ENCODE results near the gene KRTAP6-3. TPM values are rescaled to one million over a fixed set of nuclear protein-coding genes. Genes with fewer than 3 reads are reported as not detected.

Gene KRTAP6-3
- total RNA-seq, 4 donors from 2014 or later = not detected

DNA sequence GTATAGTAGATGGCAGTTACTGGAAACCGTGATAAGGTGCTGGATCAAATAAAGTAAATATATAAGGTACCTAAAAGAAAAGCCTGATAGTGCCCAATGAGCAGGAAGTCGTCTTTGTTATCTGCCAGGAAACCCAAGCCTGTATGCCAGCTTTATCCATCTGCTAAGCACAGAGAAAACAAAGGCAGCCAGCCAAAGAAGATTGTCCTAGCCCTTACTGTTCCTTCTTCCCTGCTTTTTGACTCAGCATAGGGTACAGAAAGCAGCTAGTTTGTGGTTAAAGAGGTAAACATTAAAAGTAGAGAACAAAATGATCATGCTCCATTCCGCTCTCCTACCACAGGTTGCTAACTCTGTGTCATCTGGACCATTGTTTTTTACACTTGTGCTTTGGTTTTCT, 12.1 kb upstream of the KRTAP6-3 start:
- Histone ChIP-seq H3K36me3 (no peaks in the 10 kb centered on the region), H3K27ac (no peak overlapping the region), H3K4me3 (no peak overlapping the region), H3K27me3 (no peaks in the 10 kb centered on the region), H3K9me3 (no peaks in the 10 kb centered on the region), H3K4me1 (no peaks in the 10 kb centered on the region)
- 39 to 49% methylated on average over 3 of the region's 3 CpGs for WGBS, 2 donors
- no peak for TF ChIP-seq POLR2A (IDR thresholded peaks at IDR 0.05)
- TF ChIP-seq, protein P1, sequence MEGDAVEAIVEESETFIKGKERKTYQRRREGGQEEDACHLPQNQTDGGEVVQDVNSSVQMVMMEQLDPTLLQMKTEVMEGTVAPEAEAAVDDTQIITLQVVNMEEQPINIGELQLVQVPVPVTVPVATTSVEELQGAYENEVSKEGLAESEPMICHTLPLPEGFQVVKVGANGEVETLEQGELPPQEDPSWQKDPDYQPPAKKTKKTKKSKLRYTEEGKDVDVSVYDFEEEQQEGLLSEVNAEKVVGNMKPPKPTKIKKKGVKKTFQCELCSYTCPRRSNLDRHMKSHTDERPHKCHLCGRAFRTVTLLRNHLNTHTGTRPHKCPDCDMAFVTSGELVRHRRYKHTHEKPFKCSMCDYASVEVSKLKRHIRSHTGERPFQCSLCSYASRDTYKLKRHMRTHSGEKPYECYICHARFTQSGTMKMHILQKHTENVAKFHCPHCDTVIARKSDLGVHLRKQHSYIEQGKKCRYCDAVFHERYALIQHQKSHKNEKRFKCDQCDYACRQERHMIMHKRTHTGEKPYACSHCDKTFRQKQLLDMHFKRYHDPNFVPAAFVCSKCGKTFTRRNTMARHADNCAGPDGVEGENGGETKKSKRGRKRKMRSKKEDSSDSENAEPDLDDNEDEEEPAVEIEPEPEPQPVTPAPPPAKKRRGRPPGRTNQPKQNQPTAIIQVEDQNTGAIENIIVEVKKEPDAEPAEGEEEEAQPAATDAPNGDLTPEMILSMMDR (IDR thresholded peaks at IDR 0.05) = no peak
- intact Hi-C loops (cut with DNase I) = no loop called here
- no peak for DNase-seq

GRCh38 chr21:30582870-30583269, 9.4 kb upstream of the KRTAP6-3 start:
- no peak overlapping the region for H3K27ac ChIP-seq
- no peaks in the 10 kb centered on the region for H3K9me3 ChIP-seq
- WGBS, 2 donors = 69 to 77% methylated on average over 1 of the region's 1 CpG
- no peak for DNase-seq
- TF ChIP-seq, protein P1 (IDR thresholded peaks at IDR 0.05) = no peak
- TF ChIP-seq POLR2A (IDR thresholded peaks at IDR 0.05) = no peak
- no peaks in the 10 kb centered on the region for H3K36me3 ChIP-seq
- no peaks in the 10 kb centered on the region for H3K27me3 ChIP-seq
- no peak overlapping the region for H3K4me3 ChIP-seq
- H3K4me1 ChIP-seq = no peaks in the 10 kb centered on the region
- intact Hi-C loops (cut with DNase I) = no loop called here

DNA sequence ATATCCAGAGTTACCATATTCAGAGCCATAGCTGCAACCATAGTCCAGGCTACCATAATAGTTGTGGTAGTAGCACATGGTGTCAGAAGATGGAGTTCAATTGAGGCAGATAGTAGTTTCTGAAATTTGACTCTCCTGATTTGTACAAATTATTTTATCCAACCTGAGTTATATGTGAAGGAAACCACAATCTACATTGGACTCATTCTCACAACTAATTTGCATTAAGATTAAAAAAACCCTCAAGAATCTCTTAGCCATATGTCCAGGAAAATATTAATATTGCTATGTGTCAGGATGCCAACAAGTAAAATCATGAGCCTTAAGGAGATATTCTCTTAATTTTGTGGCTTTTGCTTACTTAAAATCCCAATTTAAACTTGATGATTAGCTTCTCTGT, 1.9 kb upstream of the KRTAP6-3 start, which contains the start of gene KRTAP22-2:
Gene KRTAP22-2 (minus strand): TSS at position 101 of the 400 bp plus-strand sequence.
- H3K4me3 ChIP-seq = no peak within 1 kb of the TSS
- intact Hi-C loops (cut with DNase I) = no loop called here
- no peak for DNase-seq
- H3K4me1 ChIP-seq = no peaks in the 10 kb centered on the region
- TF ChIP-seq POLR2A (IDR thresholded peaks at IDR 0.05) = no peak
- TF ChIP-seq, protein P1 (IDR thresholded peaks at IDR 0.05) = no peak
- H3K9me3 ChIP-seq = no peaks in the 10 kb centered on the region
- no peaks in the 10 kb centered on the region for H3K36me3 ChIP-seq
- no peak within 1 kb of the TSS for H3K27ac ChIP-seq
- H3K27me3 ChIP-seq = no peaks in the 10 kb centered on the region

DNA sequence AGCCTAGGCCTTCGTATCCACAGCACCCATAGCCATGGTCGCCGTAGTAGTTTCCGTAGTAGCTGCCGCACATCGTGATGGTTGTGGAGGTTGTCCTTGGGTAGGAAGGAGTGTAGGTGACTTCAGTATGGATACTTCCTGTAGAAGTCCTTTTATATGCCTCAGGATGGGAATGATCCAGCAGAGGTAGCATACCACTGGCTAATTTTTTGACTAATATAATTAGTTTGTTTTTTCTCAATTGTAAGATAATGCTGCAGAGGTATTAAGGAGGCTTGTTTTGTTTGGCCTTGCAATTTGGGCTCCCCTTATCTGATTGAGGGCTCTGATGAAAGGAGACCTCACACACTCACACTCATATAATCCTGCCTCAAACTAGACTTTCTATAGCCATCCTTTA, 6.6 kb downstream of the KRTAP6-3 start, which contains the start of gene KRTAP6-2:
Gene KRTAP6-2 (minus strand): TSS at position 101 of the 400 bp plus-strand sequence. CDS start 28 bp downstream, at position 73.
- TF ChIP-seq, protein P1 (IDR thresholded peaks at IDR 0.05) = no peak
- no peak for TF ChIP-seq POLR2A (IDR thresholded peaks at IDR 0.05)
- intact Hi-C loops (cut with DNase I) = no loop called here
- DNase-seq = no peak
- Histone ChIP-seq H3K4me1 (no peaks in the 10 kb centered on the region), H3K9me3 (no peaks in the 10 kb centered on the region), H3K27ac (no peak within 1 kb of the TSS), H3K27me3 (no peaks in the 10 kb centered on the region), H3K4me3 (no peak within 1 kb of the TSS), H3K36me3 (no peaks in the 10 kb centered on the region)
- 96 to 98% methylated on average over 6 of the region's 6 CpGs for WGBS, 2 donors

DNA sequence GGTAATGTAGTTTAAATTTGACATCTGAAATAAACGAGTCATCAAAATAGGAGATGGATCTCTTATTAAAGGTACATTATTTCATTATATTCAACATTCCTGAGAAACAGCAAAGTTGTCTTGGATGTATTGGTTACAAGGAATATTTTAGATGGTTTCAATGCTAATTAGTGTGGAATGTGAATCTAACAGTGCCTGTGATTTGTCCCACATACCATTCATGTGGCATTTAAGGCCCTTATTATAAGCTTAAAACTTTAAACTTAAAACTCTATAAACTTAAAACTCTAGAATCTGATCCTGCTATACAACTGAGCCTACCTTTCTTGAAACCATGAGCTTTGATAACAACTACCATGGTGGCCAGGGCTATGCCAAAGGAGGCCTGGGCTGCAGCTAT, 8.5 kb downstream of the KRTAP6-3 start, which contains the start of gene KRTAP22-1:
Gene KRTAP22-1 (plus strand): TSS at position 301 of the 400 bp plus-strand sequence.
- Histone ChIP-seq H3K36me3 (no peaks in the 10 kb centered on the region), H3K27ac (no peak within 1 kb of the TSS), H3K4me3 (no peak within 1 kb of the TSS), H3K9me3 (no peaks in the 10 kb centered on the region), H3K4me1 (no peaks in the 10 kb centered on the region), H3K27me3 (no peaks in the 10 kb centered on the region)
- 27 to 50% methylated on average over 1 of the region's 1 CpG for whole genome bisulfite sequencing, 2 donors
- TF ChIP-seq, protein P1 (IDR thresholded peaks at IDR 0.05) = no peak
- intact Hi-C loops (cut with DNase I) = no loop called here
- DNase-seq = no peak

Data from esophagus squamous epithelium (tissue), 5 donors.